GM19240 (cell line): ENCODE data around the gene TRAFD1.

Source experiments
- DNase-seq: peaks from one replicate; pipeline ENCODE4 v3.0.0; 2011; ENCODE audit warnings: low spot score; ENCODE audit not compliant: insufficient read length

Gene TRAFD1

DNA sequence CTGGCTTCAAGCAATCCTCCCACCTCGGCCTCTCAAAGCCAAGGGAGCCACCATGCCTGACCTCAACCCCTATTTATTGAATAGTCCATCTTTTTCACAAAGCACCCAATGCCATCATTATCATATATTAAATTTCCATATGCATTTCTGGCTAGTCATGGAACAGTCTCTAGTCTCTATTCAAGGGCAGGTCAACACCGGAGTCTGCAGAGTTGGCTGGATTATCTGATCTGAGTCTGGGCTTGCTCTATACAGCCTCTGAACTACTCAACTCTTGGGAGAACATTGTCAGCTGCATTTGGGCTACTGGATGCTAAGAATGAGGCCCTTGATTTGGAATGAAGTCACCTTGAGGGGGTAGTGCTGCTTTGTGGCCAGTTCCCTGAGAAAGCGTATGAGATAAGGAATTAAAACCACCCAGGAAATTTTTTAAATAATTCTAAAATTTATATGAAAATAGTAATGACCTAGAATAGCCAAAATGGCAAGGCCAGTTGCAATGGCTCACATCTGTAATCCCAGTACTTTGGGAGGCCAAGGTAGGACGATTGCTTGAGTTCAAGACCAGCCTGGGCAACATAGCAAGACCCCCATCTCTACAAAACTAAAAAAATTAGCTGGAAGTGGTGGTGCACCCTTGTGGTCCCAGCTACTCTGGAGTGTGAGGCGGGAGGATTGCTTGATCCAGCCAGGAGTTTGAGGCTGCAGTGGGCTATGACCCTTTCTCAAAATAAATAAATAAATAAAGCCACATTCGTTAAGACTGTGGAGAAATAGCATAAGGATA is 9.9 kb upstream of the TRAFD1 start:
- DNase-seq = no peak

DNA sequence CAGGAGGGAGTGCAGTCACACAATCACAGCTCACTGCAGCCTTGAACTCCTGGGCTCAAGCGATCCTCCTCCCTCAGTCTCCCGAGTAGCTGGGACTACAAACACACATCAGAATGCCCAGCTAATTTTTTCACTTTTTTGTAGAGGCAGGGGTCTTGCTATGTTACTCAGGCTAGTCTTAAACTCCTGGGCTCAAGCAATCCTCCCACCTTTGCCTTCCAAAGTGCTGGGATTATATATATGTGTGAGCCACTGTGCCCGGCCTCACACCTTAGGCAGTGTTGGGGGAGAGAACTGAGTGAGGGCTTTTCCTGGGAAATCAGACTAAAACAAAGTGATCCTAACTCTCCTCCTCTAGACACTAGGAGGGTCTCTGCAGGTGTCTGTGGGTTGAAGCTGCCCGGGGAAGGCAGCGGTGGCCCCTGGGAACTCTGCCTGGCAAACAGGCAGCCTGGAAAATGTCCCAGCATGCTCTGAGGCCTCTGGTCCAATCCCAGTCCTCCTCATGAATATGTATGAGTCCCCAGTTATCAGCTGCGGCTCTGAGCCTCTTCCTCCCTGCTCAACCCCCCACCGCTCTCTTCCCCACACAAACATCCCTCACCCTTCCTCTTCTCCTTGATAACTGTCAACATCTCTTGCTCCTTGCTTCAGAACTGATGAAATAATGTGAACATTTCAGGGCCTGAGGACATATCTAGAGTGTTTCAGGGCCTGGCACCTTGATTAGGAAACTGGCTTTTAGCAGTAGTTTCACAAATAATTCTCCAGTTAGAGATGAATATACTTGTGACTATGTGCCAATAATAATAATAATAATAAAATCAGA is 8.9 kb upstream of the TRAFD1 start:
- DNase-seq = no peak

DNA sequence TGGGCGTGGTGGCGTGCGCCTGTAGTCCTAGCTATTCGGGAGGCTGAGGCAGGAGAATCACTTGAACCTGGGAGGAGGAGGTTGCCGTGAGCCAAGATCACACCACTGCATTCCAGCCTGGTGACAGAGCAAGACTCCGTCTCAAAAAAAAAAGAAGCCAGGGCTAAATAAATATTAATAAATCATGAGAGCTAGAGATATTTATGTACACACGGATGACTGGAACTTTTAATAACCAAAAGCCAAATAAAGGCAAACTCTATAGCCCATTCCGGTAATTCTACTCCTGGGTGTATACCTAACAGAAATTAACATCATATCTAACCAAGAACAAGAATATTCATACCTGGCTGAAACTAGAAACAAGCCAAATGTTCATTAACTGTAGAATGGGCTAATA is 7.7 kb upstream of the TRAFD1 start:
- no peak for DNase-seq

DNA sequence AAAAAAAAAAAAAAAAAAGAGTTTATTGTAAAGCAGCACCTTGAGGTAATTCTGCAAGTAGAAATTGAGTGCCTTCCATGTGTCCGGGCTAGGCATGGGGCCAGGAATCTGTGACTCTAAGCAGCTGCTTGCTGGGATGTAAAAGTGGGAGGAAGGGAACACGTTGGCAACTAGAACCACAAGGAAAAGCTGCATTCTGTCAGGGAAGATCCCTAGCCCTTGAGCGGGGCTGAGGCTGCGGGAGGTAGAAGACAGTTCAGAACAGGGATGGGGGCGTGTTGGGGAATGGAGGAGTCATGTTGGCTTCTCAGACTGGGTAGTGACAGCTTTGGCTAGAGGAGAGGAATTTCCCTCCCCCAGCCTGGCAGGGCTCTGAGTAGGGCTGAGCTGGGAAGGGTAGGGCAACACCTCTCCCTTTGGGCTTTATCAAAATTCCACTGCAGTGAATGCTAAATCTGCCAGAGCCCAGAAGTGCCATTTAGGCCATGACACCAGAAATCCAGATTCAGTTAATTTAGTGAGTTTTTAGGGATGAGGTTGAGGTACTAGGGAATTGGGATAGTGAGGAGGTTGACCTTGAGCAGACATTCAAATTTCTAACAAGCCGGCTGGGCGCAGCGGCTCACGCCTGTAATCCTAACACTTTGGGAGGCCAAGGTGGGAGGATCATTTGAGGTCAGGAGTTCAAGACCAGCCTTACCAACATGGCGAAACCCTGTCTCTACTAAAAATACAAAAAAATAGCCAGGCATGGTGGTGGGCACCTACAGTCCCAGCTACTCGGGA is 3.4 kb upstream of the TRAFD1 start:
- no peak for DNase-seq

DNA sequence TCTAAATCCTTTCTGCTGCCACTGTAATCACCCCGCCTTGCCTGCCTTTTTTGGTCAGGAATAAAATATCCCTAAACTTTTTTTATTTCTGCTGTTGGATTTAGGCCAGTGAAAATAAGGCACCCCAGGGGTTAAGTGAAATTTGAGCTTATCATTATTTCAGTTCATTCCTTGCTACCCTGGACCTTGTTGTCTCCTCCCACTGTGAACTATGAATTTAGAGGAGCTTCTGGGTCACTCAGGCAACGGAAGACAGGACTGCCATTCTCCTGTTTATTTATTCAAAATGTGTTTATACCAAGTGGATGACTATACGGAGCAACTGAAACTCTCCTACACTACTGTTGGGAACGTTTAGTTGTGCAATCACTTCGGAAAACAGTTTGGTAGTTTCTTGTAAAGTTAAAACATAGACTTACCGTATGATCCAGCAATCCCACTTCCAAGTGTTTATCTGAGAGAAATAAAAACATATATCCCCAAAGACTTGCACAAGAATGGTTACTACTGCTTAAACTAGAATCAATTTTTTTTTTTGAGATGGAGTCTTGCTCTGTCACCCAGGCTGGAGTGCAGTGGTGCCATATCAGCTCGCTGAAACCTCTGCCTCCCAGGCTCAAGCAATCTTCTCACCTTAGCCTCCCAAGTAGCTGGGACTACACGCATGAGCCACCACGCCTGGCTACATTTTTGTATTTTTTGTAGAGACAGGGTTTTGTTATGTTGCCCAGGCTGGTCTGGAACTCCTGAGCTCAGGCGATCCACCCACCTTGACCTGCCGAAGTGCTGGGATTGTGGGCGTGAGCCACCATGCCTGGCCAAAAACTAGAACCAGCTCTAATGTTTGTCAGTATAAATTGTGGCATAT is 2.3 kb upstream of the TRAFD1 start:
- no peak for DNase-seq

DNA sequence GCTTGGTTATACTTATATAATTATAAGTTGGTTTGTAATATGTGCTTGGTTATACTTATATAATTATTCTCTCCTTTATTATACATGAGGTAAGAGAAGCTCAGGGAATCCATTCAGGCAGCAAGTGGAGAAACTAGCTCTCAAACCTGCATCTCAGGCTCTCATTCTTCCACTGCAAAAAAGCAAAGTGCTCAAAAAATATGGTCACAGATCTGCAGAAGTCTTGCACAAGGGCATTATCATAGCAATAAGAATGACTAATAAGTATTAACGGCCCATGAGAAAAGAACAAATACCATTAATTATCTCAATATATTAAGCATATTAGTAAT is 476 bp upstream of the TRAFD1 start:
- DNase-seq = no peak

DNA sequence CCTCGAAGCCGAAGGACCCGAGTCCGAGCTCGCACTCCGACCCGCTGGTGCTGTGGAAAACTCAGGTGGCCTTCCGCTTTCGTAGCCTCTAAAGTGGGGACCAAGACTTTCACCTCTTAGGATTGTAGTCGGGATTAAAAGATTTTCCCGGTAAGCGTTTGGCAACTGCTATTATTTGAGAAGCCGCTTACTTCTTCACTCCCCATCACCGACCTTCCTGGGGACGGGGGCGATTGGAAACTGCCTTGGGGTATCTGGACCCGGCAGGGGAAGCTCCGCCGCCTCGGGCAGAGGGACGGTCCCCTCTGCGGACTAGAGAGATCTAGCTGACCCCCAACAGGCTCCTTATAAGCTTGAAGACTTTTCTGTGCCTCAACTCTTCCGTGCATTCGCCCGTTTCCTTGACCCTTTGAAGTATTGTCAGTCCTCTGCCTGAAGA is 659 bp downstream of the TRAFD1 start:
- DNase-seq = no peak

DNA sequence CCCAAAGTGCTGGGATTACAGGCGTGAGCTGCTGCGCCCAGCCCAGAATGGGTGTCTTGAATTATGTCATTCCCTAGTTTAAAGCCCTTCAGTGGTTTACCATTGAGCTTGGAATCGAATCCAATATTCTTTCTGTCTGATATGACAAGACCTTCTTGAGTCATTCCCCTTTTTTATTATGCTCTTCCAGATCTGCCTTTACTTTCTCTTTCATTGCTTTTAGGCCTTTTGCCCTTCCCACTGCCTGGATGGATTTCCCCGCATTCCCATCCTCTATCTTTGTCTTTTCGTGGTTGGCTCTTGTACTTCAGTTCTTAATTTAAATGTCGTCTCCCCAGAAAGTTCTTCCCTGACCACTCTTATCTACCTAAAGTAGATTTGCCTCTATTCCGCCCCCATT is 1.6 kb downstream of the TRAFD1 start:
- no peak for DNase-seq

DNA sequence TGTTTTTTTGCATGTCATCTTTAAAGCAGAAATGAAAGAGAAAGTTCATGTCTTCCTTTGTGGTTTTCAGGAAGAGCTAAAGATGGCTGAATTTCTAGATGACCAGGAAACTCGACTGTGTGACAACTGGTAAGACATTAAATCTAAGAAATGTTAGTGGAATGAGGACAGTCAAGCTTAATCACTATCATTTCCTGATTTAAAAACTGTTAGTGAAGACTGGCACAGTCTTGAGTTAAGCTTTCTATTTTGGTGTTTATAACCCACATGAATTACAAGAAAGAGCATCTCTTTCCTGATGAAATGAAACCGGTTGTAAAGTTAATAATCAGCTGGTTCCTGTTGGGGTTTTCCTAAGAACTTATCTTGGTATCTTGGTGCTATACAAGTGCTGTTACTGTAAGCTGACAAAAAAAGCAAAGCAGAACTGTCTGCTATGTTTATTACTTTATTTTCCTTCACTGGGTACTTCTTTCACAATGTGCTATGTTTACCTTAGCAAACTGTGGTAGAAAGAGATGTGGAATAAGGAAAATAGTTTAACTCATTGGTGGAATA is 5.2 kb downstream of the TRAFD1 start:
- no peak for DNase-seq

DNA sequence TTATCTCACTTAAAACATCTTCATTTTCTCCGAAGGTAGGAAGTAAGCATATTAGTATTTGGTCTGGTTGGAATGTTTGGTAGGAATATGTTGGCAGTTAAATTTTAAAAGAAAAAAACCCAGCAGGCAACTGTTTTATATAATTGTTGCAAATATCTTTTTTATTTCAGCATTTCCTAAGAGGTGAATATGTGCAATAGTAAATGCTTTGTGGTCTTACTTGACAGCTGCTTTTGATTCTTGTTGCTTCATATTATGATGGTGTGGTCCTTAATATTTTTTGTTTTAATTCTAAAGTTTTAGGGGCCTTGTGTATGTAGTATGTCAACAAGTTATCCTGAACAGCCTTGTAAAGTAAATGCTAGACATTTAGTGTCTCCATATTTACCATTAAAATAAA is 6.3 kb downstream of the TRAFD1 start:
- DNase-seq = no peak

DNA sequence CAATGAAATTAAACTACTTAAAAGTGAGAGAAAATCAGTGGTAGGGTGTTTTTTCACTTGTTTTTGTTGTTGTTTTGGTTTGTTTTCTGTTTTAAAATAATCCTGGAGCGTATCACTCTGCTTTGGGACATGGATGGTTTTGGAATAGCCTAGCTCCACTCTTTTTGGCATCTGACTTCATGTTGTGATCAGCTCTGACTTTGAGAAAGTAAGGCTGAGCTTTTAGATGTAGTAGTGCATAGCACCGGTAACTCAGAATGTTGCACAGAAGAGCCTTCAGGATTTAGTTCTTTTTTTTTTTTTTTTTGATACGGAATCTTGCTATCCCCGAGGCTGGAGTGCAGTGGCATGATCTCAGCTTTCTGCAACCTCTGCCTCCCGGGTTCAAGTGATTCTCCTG is 8.1 kb downstream of the TRAFD1 start:
- DNase-seq = no peak

DNA sequence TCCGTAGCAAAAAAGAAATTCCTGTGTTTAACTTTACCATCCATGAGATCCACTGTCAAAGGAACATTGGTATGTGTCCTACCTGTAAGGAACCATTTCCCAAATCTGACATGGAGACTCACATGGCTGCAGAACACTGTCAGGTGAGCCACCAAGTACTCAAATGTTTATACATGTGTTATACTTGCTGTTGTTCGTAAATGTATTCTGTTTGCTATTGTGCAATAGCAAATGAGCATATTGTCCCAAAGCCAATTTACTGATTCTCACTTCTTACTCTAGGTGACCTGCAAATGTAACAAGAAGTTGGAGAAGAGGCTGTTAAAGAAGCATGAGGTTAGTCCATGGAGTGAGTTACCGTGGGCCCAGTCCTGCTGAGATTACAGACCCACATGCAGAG is 9.4 kb downstream of the TRAFD1 start:
- DNase-seq = no peak

DNA sequence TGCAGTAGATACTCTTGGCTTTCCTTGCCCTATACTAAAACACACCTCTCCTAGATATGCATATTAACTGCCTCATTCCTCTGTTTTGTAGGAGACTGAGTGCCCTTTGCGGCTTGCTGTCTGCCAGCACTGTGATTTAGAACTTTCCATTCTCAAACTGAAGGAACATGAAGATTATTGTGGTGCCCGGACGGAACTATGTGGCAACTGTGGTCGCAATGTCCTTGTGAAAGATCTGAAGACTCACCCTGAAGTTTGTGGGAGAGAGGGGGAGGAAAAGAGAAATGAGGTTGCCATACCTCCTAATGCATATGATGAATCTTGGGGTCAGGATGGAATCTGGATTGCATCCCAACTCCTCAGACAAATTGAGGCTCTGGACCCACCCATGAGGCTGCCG is 15.4 kb downstream of the TRAFD1 start:
- DNase-seq = no peak

DNA sequence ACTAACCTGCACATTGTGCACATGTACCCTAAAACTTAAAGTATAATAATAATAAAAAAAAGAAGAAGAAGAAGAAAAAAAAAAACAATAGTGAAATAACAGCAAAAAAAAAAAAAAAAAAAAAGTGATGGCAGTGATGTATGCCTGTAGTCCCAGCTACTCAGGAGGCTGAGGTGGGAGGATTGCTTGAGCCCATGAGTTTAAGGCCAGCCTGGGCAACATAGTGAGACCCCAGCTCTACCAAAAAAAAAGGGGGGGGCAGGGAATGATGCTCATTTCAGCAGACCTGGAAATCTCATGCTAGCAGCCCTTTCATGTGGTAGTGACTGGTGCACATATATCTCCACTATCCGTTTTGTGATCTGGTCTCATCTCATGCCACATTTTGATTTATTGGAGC is 20.8 kb downstream of the TRAFD1 start:
- no peak for DNase-seq

DNA sequence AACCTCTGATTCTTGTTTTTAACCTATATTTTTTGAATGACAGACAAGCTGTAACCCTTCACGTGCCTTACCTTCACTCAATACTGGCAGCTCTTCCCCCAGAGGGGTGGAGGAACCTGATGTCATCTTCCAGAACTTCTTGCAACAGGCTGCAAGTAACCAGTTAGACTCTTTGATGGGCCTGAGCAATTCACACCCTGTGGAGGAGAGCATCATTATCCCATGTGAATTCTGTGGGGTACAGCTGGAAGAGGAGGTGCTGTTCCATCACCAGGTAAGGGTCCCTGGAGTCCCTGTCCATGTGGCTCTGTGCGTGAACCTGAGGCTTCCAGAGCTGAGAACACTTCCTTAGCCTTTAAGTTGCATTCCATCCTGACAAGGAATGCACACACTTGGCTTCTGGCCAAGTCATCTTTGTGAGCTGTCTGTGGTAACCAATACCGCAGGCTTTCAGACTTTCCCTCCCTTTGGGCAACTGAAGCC is 22.7 kb downstream of the TRAFD1 start:
- no peak for DNase-seq

DNA sequence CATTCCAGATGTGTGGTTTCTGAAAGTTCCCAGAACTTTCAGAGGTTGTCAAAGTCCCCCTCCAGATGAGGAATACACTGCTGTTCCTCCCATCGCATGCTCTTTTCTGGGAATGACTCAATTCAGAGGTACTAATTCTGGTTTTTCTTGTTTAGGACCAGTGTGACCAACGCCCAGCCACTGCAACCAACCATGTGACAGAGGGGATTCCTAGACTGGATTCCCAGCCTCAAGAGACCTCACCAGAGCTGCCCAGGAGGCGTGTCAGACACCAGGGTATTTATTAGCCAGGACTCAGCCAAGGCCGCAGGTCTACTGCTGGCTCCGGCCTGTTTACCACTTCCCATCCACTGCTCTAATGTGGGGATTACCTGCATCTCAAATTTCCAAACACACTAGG is 24.2 kb downstream of the TRAFD1 start:
- no peak for DNase-seq

DNA sequence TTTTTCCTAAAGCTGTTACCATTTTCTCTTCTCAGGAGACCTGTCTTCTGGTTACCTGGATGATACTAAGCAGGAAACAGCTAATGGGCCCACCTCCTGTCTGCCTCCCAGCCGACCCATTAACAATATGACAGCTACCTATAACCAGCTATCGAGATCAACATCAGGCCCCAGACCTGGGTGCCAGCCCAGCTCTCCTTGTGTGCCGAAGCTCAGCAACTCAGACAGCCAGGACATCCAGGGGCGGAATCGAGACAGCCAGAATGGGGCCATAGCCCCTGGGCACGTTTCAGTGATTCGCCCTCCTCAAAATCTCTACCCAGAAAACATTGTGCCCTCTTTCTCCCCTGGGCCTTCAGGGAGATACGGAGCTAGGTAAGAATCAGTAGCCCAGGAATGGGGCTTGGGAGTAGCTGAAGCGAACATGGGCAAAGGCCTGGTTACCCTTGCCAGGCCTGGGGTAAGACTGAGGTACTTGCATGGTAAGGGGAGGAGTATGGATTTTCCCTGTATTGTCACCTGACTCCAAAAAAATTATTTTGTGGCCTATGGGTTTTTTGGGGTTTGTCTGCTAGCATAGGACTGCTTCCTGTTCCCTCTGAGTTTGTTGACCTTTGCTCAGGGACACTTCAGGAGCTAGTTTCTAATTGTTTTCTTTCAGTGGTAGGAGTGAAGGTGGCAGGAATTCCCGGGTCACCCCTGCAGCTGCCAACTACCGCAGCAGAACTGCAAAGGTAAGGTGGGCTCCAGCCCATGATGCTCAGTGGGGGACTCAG is 26.6 kb downstream of the TRAFD1 start:
- DNase-seq = no peak

DNA sequence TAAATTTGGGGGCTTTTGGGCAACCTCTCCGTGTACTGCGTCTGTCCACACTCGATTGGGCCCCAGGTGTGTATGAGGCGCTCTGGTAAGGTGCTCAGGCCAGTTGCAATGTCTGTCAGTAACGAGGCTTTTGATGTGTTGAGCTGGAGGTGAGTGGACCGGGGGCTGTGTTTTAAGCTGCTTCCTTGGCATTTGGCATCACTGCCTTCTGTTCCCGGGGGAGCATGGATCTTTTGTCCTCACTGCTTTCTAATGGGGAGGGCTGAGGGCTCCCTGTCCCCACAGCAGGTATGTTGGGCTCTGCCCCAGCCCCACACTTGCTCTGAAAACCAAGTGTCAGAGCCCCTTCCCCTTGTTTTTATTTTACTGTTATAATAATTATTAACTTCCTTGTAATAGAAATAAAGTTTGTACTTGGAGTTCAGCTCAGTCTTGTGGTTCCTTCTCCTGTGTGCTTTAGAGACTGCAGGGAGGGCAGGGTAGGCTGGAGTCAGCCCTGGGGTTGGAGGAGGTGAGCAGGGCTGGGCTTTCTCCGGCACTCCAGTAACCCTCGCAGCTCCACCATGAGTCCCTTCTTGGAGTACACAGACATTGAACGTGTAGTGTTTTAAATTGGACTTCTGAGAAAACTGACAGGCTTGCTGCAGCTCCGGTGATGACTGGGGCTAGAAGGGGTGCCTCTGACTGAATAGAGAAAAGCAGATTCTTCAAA is 28.0 kb downstream of the TRAFD1 start:
- no peak for DNase-seq

DNA sequence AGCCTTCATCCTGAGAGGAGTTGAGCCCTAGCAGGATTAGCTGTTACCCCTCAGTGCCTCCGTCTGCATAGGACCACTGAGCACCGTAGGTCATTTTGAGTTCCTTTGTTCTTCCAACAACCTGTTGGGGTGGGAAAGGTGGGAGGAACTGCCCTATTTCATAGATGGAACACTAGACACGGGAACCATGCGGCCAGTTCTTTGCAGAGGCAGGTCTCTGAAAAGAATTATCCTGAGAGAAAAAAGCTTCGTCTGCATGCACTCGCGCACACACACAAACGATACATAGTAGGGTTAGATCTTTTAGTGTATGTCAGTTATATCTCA is 28.5 kb downstream of the TRAFD1 start:
- no peak for DNase-seq
